ENCODE measurements around the gene HSD3B1.

HSD3B1 gene

GRCh38 chr1:119506941-119507340 is at the start of gene HSD3B1:
TSS of gene HSD3B1 (plus strand) at chr1:119507210. CDS start at chr1:119507477, 267 bp downstream.
- DNase-seq (ENCODE audit: low read depth in 2 of 2), result no peak

- DNase-seq (ENCODE audit: low read depth in 2 of 2), result no peak
Observed at GRCh38 chr1:119462964-119463363, 44.0 kb upstream of the HSD3B1 start.

- DNase-seq (ENCODE audit: low read depth in 2 of 2), result no peak
Observed at GRCh38 chr1:119463569-119463968, 43.4 kb upstream of the HSD3B1 start.

GRCh38 chr1:119466445-119466844 is 40.6 kb upstream of the HSD3B1 start:
- no peak for DNase-seq (ENCODE audit: low read depth in 2 of 2)

GRCh38 chr1:119467219-119467618 is 39.8 kb upstream of the HSD3B1 start:
- no peak for DNase-seq (ENCODE audit: low read depth in 2 of 2)

- no peak for DNase-seq (ENCODE audit: low read depth in 2 of 2)
Observed at GRCh38 chr1:119467857-119468668, 38.9 kb upstream of the HSD3B1 start.

- no peak for DNase-seq (ENCODE audit: low read depth in 2 of 2)
Observed at GRCh38 chr1:119469741-119470140, 37.3 kb upstream of the HSD3B1 start.

GRCh38 chr1:119470377-119470776 is 36.6 kb upstream of the HSD3B1 start:
- no peak for DNase-seq (ENCODE audit: low read depth in 2 of 2)

- no peak for DNase-seq (ENCODE audit: low read depth in 2 of 2)
Observed at GRCh38 chr1:119470958-119471357, 36.1 kb upstream of the HSD3B1 start.

GRCh38 chr1:119471566-119471965 is 35.4 kb upstream of the HSD3B1 start:
- no peak for DNase-seq (ENCODE audit: low read depth in 2 of 2)

GRCh38 chr1:119472080-119472818 is 34.8 kb upstream of the HSD3B1 start:
- DNase-seq (ENCODE audit: low read depth in 2 of 2), result no peak

- no peak for DNase-seq (ENCODE audit: low read depth in 2 of 2)
Observed at GRCh38 chr1:119472819-119473175, 34.2 kb upstream of the HSD3B1 start.

- DNase-seq (ENCODE audit: low read depth in 2 of 2), result peak in 1 of 2 donors; percentile 1
Observed at GRCh38 chr1:119475866-119476439, 31.1 kb upstream of the HSD3B1 start.

- DNase-seq (ENCODE audit: low read depth in 2 of 2), result no peak
Observed at GRCh38 chr1:119477710-119478109, 29.3 kb upstream of the HSD3B1 start.

- DNase-seq (ENCODE audit: low read depth in 2 of 2), result no peak
Observed at GRCh38 chr1:119480175-119480574, 26.8 kb upstream of the HSD3B1 start.

GRCh38 chr1:119481951-119482350 is 25.1 kb upstream of the HSD3B1 start:
- no peak for DNase-seq (ENCODE audit: low read depth in 2 of 2)

- no peak for DNase-seq (ENCODE audit: low read depth in 2 of 2)
Observed at GRCh38 chr1:119482517-119483425, 24.2 kb upstream of the HSD3B1 start.

- no peak for DNase-seq (ENCODE audit: low read depth in 2 of 2)
Observed at GRCh38 chr1:119483441-119484200, 23.4 kb upstream of the HSD3B1 start.

- DNase-seq (ENCODE audit: low read depth in 2 of 2), result no peak
Observed at GRCh38 chr1:119485201-119485600, 21.8 kb upstream of the HSD3B1 start.

GRCh38 chr1:119488216-119488615 is 18.8 kb upstream of the HSD3B1 start:
- no peak for DNase-seq (ENCODE audit: low read depth in 2 of 2)

GRCh38 chr1:119489201-119489600 is 17.8 kb upstream of the HSD3B1 start:
- no peak for DNase-seq (ENCODE audit: low read depth in 2 of 2)

Data from stimulated activated CD4-positive, alpha-beta T cell treated with anti-CD3 and anti-CD28 coated beads, Interleukin-1b, Interleukin-23, amount 100 ng/mL, for 4 hours (primary cell).